ENCODE data around the gene PEX13.

DNA sequence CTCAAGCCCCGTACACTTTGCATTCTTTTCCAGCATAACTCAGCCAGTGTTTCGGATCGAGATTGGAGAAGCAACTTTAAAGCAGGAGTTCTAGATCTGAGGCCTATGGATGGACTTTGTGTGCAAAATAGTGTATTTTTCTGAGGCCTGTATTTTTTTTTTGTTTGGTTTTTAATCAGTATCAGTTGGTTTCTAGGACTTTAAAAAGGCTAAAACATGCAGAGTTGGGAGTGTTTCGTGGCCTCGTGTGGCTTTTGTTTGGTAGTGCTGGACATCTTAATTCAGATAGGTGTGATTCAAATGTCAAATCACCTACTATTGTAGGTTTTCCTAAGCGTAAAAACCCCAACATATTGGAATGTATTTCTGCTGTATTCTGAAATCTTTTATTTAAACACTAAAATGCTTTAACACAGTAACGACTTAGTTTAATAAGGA is 817 bp downstream of the PEX13 start:
- TF ChIP-seq, protein P1, sequence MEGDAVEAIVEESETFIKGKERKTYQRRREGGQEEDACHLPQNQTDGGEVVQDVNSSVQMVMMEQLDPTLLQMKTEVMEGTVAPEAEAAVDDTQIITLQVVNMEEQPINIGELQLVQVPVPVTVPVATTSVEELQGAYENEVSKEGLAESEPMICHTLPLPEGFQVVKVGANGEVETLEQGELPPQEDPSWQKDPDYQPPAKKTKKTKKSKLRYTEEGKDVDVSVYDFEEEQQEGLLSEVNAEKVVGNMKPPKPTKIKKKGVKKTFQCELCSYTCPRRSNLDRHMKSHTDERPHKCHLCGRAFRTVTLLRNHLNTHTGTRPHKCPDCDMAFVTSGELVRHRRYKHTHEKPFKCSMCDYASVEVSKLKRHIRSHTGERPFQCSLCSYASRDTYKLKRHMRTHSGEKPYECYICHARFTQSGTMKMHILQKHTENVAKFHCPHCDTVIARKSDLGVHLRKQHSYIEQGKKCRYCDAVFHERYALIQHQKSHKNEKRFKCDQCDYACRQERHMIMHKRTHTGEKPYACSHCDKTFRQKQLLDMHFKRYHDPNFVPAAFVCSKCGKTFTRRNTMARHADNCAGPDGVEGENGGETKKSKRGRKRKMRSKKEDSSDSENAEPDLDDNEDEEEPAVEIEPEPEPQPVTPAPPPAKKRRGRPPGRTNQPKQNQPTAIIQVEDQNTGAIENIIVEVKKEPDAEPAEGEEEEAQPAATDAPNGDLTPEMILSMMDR (IDR thresholded peaks at IDR 0.05), result no peak
- TF ChIP-seq POLR2A (IDR thresholded peaks at IDR 0.05), result no peak
